Caki2 (cell line): ENCODE results near the gene NSD1. TPM values are rescaled to one million over a fixed set of nuclear protein-coding genes. Genes with fewer than 3 reads are reported as not detected.
"Not testable (repeated sequence)": the region's sequence is repeated elsewhere in the genome, so short reads cannot be mapped to it uniquely, and the experiment has no call there.

Experiments used
- DNase-seq: peaks from one replicate; pipeline ENCODE4 v3.0.0-alpha.2; 2015; ENCODE audit warnings: low read depth
- in situ Hi-C: cut with HindIII; loops from 2 replicates; pipeline ENCODE4 v1.10.0; 2016; ENCODE audit warnings: low sequenced_read_pairs, low pct_unique_long_range_greater_than_20kb, mixed read lengths
- total RNA-seq: library from RNA; depleted of rRNA; stranded (reverse); fragments of >200 nt; shearing (Covaris generic); gene quantifications from 2 replicates; pipeline ENCODE4 v1.2.3, GENCODE V29; 2014; ENCODE audit warnings: low replicate concordance; rRNA removed

NSD1 gene
- total RNA-seq, 1 experiment from 2014 or later: 15.4 TPM

DNA sequence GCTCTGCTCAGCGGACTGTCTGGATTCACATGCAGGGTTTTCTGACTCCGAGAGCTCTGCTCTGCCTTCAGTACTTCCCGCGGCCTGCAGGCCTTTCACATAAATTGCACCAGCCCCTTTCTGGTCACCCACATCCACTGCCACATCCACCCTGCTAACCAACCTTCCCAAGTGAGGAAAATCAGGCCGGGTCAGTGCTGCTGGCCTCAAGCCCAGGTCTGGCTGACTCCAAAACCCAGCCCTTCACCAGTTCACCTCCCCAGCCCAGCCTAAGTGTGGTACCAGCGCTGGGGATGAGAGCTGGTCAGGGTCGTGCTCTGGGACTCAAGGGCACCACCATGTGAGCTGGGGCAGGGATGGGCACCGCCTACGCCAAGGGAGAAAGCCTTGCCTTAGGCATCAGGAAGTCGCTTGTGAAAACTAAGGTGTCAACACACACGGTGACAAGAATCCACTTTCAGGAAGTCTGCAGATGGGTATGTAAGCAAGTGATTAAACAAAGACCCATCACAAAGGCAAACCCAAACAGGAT lies 205.6 kb downstream of the NSD1 start:
- DNase-seq: no peak
- in situ Hi-C loops: no loop called here

DNA sequence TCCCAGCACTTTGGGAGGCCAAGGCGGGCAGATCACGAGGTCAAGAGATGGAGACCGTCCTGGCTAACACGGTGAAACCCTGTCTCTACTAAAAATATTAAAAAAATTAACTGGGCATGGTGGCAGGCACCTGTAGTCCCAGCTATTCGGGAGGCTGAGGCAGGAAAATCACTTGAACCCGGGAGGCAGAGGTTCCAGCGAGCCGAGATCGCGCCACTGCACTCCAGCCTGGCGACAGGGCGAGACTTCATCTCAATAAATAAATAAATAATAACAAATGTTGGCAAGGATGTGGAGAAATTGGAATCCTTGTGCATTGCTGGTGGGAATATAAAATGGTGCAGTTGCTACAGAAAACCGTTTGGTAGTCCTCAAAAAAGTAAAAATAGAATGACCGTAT lies 209.4 kb downstream of the NSD1 start:
- DNase-seq, in situ Hi-C loops: not testable (repeated sequence)

DNA sequence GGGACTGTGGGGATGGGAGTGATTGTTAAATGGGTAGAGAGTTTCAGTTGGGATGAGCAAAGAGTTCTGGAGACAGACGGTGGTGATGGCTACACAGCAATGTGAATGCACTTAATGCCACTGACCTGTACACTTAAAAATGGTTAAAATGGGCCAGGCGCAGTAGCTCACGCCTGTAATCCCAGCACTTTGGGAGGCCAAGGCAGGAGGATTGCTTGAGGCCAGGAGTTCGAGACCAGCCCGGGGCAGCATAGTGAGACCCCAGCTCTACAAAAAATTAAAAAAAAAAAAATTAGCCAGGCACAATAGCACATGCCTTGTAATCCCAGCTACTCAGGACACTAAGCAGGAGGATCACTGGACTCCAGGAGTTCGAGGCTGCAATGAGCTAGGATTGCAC lies 210.2 kb downstream of the NSD1 start:
- in situ Hi-C loops: no loop called here
- no peak for DNase-seq

DNA sequence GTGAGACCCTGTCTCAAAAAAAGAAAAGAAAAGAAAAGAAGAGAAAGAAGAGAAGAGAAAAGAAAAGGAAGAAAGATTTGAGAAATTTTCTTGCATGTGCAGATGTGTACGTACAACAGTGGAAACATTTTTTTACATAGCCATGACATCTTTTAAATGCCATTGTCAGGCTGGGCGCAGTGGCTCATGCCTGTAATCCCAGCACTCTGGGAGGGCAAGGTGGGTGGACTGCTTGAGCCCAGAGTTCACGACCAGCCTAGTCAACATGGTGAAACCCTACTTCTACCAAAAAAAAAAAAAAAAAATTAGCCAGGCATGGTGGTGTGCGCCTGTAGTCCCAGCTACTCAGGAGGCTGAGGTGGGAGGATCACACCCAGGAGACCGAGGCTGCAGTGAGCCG lies 211.3 kb downstream of the NSD1 start:
- in situ Hi-C loops: no loop called here

DNA sequence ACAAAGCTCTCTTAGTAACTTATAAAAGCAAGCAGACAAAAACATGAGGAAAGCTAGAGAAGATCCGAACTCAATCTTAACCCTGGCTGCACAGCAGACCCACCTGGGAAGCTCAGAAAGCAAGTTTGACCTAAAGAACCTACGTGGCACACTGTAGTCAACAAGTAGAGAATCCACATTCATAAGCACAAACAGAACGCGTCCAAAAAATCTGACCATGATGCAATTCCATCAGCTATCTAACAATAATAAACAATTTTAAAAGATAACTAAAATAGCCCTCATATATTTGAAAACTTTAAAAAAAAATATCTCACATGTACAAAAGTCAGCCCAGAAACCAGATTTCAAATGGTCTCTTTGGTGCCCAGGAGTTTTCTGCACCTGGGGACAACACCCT lies 213.2 kb downstream of the NSD1 start:
- DNase-seq: no peak
- in situ Hi-C loops: no loop called here

More for the DNA sequence above, 211.3 kb downstream of the NSD1 start:
- DNase-seq: no peak

DNA sequence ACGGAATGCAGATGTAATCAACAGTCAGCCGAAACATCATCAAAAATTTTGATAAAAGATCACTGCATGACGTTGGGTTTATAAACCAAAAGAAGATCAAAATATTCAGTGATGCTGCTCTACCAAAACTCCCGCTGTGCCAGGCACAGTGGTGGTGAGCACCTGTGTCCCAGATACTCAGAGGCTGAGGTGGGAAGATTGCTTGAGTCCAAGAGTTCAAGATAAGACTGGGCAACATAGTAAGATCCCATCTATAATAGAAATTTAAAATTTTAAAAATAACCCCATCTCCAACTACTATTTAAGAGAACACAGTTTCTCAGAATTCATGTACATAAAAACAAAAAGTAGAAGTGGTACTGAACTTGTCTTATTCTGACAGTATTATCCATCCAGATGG lies 214.1 kb downstream of the NSD1 start:
- in situ Hi-C loops: no loop called here
- no peak for DNase-seq

DNA sequence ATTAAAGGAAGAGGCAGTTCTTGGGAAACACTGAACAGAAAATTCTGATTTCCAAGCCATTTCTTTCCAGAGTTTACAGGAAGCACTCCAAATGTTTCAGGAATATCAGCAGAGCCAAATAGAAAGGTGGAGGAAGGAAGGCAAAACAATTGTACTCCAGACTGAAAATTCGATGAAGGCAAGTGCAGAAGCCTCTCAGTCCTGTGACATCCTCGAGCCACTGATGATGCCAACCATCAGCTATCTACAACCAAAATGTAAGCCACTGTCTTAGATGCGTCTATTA lies 215.7 kb downstream of the NSD1 start:
- in situ Hi-C loops: no loop called here
- DNase-seq: no peak

DNA sequence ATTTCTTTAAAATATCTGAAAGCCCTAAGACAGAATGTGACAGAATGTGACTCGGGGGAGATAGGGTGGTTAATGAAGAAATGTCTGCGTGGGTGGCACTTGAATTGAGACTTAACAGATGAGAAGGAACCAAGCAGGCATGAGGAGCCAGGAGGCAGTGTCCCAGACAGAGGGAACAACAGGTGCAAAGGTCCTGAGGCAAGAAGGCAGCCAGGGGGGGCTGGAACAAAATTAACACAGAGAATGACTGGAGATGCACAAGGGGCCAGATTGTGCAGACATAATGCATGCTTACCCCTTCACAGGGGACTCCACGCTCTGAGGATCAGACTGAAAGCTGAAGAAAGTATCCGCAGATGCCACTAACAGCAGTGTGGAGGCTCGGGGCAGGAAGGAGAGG lies 216.2 kb downstream of the NSD1 start:
- in situ Hi-C loops: no loop called here
- no peak for DNase-seq

Other genes starting within 250 kb of the NSD1 start
- gene HK3, start 234.4 kb upstream of the NSD1 start, total RNA-seq: not detected in 2 replicates
- 41.8 and 72.2 TPM in 2 replicates for gene UIMC1, start 127.0 kb upstream of the NSD1 start, total RNA-seq
- gene ZNF346, start 111.1 kb upstream of the NSD1 start, total RNA-seq: 23.8 and 26.0 TPM in 2 replicates
- 110 and 132 TPM in 2 replicates for gene FGFR4, start 46.9 kb upstream of the NSD1 start, total RNA-seq
- gene RAB24, start 169.9 kb downstream of the NSD1 start, total RNA-seq: 53.9 and 65.9 TPM in 2 replicates
- gene PRELID1, start 170.0 kb downstream of the NSD1 start, total RNA-seq: 459 and 533 TPM in 2 replicates
- 69.8 and 72.2 TPM in 2 replicates for gene MXD3, start 178.1 kb downstream of the NSD1 start, total RNA-seq
- gene LMAN2, start 217.9 kb downstream of the NSD1 start, total RNA-seq: 602 and 647 TPM in 2 replicates
- 97.6 and 107 TPM in 2 replicates for gene RGS14, start 224.2 kb downstream of the NSD1 start, total RNA-seq